Measurements from ENCODE around the gene ATP2B3.

ATP2B3 gene

DNA sequence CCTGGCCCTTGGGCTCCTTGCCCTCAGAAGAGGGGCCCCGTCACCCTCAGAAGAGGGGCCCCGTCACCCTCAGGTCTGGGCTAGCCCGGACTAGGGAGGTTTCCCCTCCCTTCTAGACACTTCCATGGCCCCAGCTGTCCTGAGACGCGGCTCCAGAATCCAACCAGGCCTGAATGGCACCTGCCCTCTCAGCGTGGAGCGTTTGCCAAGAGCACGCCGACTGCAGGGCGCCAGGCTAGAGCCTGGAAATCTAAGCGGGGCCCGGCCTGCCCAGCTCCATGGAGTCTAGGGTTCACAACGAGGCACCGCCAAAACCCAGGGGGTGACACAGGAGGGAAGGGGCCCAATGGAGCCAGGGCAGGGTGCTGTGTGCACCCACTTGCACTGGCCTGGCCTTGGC is 7.8 kb upstream of the ATP2B3 start:
- POLR2A ChIA-PET, result no interaction called here
- TF ChIP-seq LEF1 (IDR thresholded peaks at IDR 0.05; ENCODE audit: borderline replicate concordance) (no peak), NFRKB (IDR thresholded peaks at IDR 0.05) (no peak), ELF4 (IDR thresholded peaks at IDR 0.05) (no peak), CTBP1 (IDR thresholded peaks at IDR 0.05; ENCODE audit: borderline replicate concordance) (no peak), BHLHE40 (IDR thresholded peaks at IDR 0.05; ENCODE audit: borderline replicate concordance) (no peak), ARNT (IDR thresholded peaks at IDR 0.05) (no peak), ZNF384 (IDR thresholded peaks at IDR 0.05) (no peak), SUZ12 (IDR thresholded peaks at IDR 0.05) (no peak), HDGF (IDR thresholded peaks at IDR 0.05; ENCODE audit: borderline replicate concordance) (no peak), FOXM1 (IDR thresholded peaks at IDR 0.05; ENCODE audit: borderline replicate concordance) (no peak), TARDBP (IDR thresholded peaks at IDR 0.05) (no peak), FOXA1 (IDR thresholded peaks at IDR 0.05) (no peak), SP1 (IDR thresholded peaks at IDR 0.05) (no peak), L3MBTL2 (conservative IDR thresholded peaks at IDR 0.05) (no peak)
- CTCF ChIA-PET, result interaction anchor here (1.1 kb wide), 1 partner anchor 11 kb away, joined by 6 read pairs; no protein-coding TSS in a partner anchor
- DNase-seq (ENCODE audit: extremely low spot score), result no peak

DNA sequence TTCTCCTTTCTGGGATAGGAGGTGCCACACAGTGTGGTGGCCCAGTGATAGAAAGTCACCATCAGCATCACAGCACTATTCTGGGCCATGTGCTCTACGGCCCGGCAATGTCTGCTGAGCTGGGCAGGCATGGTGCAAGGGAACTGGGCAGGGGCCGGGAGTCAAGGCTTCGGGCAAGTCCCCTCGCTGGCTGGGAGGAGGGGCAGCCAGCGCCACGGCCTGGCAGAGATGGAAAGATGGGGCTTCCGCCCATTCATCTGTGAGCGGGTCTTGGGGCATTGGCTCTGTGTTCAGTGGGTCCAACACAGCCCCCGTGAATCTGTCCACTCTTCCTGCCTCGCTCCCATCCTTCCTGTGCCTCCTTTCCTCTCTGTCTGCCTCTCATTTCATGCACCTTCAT is 7.1 kb upstream of the ATP2B3 start:
- CTCF ChIA-PET, result interaction anchor here (0.7 to 1.8 kb wide), 3 partner anchors 40 to 476 kb away, joined by 3 to 5 read pairs (median 5); partner anchors contain the start of gene HAUS7
- no peak for DNase-seq (ENCODE audit: extremely low spot score)
- POLR2A ChIA-PET, result no interaction called here
- TF ChIP-seq ELF4 (IDR thresholded peaks at IDR 0.05) (no peak), FOXA1 (IDR thresholded peaks at IDR 0.05) (no peak), NFRKB (IDR thresholded peaks at IDR 0.05) (no peak), FOXM1 (IDR thresholded peaks at IDR 0.05; ENCODE audit: borderline replicate concordance) (no peak), SP1 (IDR thresholded peaks at IDR 0.05) (no peak), L3MBTL2 (conservative IDR thresholded peaks at IDR 0.05) (no peak), TARDBP (IDR thresholded peaks at IDR 0.05) (no peak), ZNF384 (IDR thresholded peaks at IDR 0.05) (no peak), HDGF (IDR thresholded peaks at IDR 0.05; ENCODE audit: borderline replicate concordance) (no peak), BHLHE40 (IDR thresholded peaks at IDR 0.05; ENCODE audit: borderline replicate concordance) (no peak)

DNA sequence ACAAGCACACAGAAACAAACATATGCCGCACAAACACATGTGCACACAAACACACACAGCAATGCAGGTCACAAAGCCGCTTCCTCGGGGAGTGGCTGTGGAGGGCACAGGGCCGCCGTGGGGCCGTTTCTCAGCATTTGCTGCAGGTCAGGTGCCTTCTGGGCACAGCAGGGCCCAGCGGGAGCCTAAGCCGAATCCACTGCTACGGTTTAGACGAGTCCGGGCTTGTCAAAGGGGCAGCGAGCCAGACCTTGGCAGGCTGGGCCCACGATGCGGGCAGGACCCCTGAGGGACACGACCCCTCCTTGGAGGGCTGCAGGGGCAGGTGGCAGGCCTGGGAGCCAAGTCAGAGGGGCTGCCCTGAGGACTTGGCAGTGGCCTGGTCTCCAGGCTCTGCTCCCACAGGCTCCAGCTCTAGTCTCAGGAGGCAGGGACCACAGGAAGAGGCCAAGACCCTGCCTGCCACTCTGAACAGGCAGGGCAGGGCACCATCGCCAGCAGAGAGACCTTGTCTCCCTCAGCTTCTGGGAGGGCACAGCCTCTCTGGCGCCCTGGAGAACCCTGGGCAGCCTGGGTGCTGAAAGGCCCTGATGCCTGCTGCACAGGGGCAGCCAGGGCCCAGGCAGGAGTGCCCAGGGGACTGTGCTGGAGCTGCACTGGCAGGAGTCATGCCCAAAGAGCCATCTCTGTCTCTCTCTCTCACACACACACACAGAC is 5.5 kb upstream of the ATP2B3 start:
- CTCF ChIA-PET, result interaction anchor here (0.8 to 1.8 kb wide), 2 partner anchors 41 to 156 kb away, joined by 3 to 5 read pairs; partner anchors contain the start of gene HAUS7
- no peak for DNase-seq (ENCODE audit: extremely low spot score)
- POLR2A ChIA-PET, result no interaction called here
- TF ChIP-seq FOXM1 (IDR thresholded peaks at IDR 0.05; ENCODE audit: borderline replicate concordance) (no peak), TARDBP (IDR thresholded peaks at IDR 0.05) (no peak)

DNA sequence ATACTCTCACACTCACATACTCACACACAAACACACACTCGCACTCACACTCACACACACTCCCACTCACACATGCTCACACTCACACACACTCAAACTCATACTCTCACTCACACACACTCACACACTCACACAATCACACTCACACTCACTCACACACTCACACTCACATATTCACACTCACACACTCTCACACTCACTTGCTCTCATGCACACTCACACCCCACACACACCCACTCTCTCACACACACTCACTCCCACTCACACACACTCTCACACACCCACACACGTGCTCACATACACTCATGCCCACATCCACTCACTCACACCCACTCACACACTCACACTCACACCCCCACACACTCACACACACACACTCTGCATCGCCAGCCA is 4.9 kb upstream of the ATP2B3 start:
- no peak for DNase-seq (ENCODE audit: extremely low spot score)
- POLR2A ChIA-PET, result no interaction called here
- CTCF ChIA-PET, result no interaction called here
- no peak for TF ChIP-seq FOXM1 (IDR thresholded peaks at IDR 0.05; ENCODE audit: borderline replicate concordance)
- no peak for TF ChIP-seq ZNF384 (IDR thresholded peaks at IDR 0.05)
- TF ChIP-seq ELF4 (IDR thresholded peaks at IDR 0.05), result no peak
- TF ChIP-seq TARDBP (IDR thresholded peaks at IDR 0.05), result no peak
- no peak for TF ChIP-seq HDGF (IDR thresholded peaks at IDR 0.05; ENCODE audit: borderline replicate concordance)
- TF ChIP-seq, protein P1, sequence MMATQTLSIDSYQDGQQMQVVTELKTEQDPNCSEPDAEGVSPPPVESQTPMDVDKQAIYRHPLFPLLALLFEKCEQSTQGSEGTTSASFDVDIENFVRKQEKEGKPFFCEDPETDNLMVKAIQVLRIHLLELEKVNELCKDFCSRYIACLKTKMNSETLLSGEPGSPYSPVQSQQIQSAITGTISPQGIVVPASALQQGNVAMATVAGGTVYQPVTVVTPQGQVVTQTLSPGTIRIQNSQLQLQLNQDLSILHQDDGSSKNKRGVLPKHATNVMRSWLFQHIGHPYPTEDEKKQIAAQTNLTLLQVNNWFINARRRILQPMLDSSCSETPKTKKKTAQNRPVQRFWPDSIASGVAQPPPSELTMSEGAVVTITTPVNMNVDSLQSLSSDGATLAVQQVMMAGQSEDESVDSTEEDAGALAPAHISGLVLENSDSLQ (IDR thresholded peaks at IDR 0.05), result no peak
- no peak for TF ChIP-seq FOXK2 (IDR thresholded peaks at IDR 0.05)
- TF ChIP-seq SP1 (IDR thresholded peaks at IDR 0.05), result no peak
- no peak for TF ChIP-seq BHLHE40 (IDR thresholded peaks at IDR 0.05; ENCODE audit: borderline replicate concordance)
- TF ChIP-seq CTBP1 (IDR thresholded peaks at IDR 0.05; ENCODE audit: borderline replicate concordance), result no peak
- TF ChIP-seq FOXA1 (IDR thresholded peaks at IDR 0.05), result no peak
- TF ChIP-seq LEF1 (IDR thresholded peaks at IDR 0.05; ENCODE audit: borderline replicate concordance), result no peak
- no peak for TF ChIP-seq NFRKB (IDR thresholded peaks at IDR 0.05)
- TF ChIP-seq ARNT (IDR thresholded peaks at IDR 0.05), result no peak

DNA sequence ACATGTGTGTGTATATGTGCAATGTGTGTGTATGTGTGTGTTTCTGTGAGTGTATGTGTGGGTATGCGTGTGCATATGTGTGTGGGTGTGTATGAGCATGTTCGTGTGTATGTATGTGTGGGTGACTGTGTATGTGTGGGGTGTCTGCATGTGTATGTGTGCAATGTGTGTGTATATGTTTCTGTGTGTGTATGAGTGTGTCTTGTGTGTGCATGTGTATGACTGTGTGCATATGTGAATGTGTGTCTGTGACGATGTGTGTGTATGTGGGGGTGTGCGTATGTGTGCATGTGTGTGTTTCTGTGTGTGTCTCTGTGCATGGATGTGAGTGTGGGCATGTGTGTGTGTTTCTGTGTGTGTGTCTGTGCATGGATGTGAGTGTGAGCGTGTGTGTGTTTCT is 4.2 kb upstream of the ATP2B3 start:
- TF ChIP-seq SUZ12 (IDR thresholded peaks at IDR 0.05) (no peak), LEF1 (IDR thresholded peaks at IDR 0.05; ENCODE audit: borderline replicate concordance) (no peak), CTBP1 (IDR thresholded peaks at IDR 0.05; ENCODE audit: borderline replicate concordance) (no peak), ELF4 (IDR thresholded peaks at IDR 0.05) (no peak), SP1 (IDR thresholded peaks at IDR 0.05) (no peak), NFRKB (IDR thresholded peaks at IDR 0.05) (no peak), L3MBTL2 (conservative IDR thresholded peaks at IDR 0.05) (no peak), FOXA1 (IDR thresholded peaks at IDR 0.05) (no peak), ARNT (IDR thresholded peaks at IDR 0.05) (no peak), FOXM1 (IDR thresholded peaks at IDR 0.05; ENCODE audit: borderline replicate concordance) (no peak)
- TF ChIP-seq, protein P1 (IDR thresholded peaks at IDR 0.05), result no peak
- ChIA-PET POLR2A (no interaction called here), CTCF (no interaction called here)
- no peak for DNase-seq (ENCODE audit: extremely low spot score)

DNA sequence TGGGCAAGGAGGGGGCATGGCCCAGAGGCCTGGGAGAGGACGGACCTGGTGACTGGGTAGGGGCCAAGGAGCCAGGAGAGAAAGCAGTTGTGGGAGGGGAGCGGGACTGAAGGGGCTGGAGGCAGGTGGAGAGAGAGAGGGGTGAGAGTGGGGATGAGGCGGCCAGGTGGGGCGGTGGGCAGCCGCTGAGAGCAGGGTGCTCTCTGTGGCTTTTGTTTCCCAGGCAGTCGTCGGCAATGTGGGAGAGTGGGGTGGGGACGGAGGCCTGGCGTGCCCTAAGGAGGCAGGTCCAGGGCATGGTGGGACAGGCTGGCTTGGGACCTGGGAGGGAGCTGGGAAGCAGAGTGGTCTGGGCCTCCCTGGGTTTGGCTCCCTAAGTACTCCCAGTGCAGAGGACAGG is 3.2 kb upstream of the ATP2B3 start:
- ChIA-PET CTCF (interaction anchor here (1.6 kb wide), 1 partner anchor 13 kb away, joined by 4 read pairs; no protein-coding TSS in a partner anchor), POLR2A (no interaction called here)
- no peak for DNase-seq (ENCODE audit: extremely low spot score)
- TF ChIP-seq FOXA1 (IDR thresholded peaks at IDR 0.05), result no peak
- TF ChIP-seq ARNT (IDR thresholded peaks at IDR 0.05), result no peak
- no peak for TF ChIP-seq SUZ12 (IDR thresholded peaks at IDR 0.05)
- no peak for TF ChIP-seq LEF1 (IDR thresholded peaks at IDR 0.05; ENCODE audit: borderline replicate concordance)
- no peak for TF ChIP-seq L3MBTL2 (conservative IDR thresholded peaks at IDR 0.05)
- TF ChIP-seq FOXM1 (IDR thresholded peaks at IDR 0.05; ENCODE audit: borderline replicate concordance), result no peak
- TF ChIP-seq ELF4 (IDR thresholded peaks at IDR 0.05), result no peak
- no peak for TF ChIP-seq HDGF (IDR thresholded peaks at IDR 0.05; ENCODE audit: borderline replicate concordance)
- no peak for TF ChIP-seq FOXK2 (IDR thresholded peaks at IDR 0.05)
- no peak for TF ChIP-seq SP1 (IDR thresholded peaks at IDR 0.05)
- TF ChIP-seq NFRKB (IDR thresholded peaks at IDR 0.05), result no peak
- no peak for TF ChIP-seq BHLHE40 (IDR thresholded peaks at IDR 0.05; ENCODE audit: borderline replicate concordance)
- TF ChIP-seq, protein P1 (IDR thresholded peaks at IDR 0.05), result no peak
